HG02870 (cell line): Measurements from ENCODE around the gene CHRNA1.
"Not testable (repeated sequence)": the region's sequence is repeated elsewhere in the genome, so short reads cannot be mapped to it uniquely, and the experiment has no call there.

Source experiments
- ATAC-seq: cut with Tn5 transposase; IDR thresholded peaks from one replicate; pipeline ENCODE4 v1.9.1; 2021; ENCODE audit warnings: mild to moderate bottlenecking, moderate library complexity; ENCODE audit not compliant: unreplicated experiment

The CHRNA1 gene

DNA sequence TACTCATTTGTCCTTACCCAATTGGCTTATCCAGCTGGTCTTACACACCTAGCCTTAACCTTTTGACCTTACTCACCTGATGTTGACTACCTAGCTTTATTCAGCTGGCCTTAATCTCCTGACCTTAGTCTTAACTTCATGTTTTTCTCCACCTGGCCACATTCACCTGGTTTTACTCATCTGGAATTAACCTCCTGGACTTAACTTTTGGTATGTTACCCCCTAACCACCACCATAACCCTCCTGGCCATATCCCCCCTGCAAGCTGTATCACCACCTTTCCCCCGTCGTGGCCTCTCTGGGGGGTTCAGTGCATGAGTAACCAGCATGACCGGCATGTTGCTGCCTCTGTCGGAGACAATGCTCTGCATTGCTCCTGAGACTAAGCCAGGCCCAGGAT is 45.7 kb downstream of the CHRNA1 start:
- no peak for ATAC-seq

DNA sequence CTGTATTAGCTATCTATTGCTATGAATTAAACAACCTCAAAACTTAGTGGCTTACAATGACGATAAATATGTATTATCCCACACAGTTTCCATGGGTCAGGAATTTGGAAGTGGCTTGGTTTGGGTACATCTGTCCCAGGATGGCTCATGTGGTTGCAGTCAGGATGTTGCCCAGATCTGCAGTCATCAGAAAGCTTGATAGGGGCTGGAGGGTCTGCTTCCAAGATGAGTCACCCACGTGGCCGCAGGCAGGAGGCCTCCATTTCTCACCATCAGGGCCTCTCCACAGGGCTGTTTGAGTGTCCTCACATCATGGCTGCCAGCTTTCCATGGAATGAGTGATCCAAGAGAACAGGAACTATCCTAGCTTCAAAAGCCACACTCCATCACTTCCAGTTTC is 46.4 kb downstream of the CHRNA1 start:
- ATAC-seq, result no peak

DNA sequence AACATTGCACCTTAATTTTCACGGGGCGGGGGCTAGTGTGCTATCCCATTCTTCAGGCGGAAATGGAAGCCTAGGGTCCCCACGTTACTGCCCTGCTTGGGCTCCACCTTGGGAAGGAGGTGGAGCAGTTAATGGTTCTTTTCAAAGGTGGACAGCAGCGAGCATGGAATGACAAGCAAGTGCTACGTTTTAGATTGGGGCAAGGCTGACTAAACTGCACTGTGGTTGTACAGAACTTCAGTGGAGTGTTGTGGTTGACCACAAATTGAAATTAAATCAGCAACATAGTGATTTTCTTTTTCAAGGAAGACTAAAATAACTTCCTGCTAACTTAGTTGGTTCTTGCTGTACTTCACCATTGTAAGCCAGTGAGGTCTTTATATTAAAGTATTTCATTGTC is 47.0 kb downstream of the CHRNA1 start:
- no peak for ATAC-seq

DNA sequence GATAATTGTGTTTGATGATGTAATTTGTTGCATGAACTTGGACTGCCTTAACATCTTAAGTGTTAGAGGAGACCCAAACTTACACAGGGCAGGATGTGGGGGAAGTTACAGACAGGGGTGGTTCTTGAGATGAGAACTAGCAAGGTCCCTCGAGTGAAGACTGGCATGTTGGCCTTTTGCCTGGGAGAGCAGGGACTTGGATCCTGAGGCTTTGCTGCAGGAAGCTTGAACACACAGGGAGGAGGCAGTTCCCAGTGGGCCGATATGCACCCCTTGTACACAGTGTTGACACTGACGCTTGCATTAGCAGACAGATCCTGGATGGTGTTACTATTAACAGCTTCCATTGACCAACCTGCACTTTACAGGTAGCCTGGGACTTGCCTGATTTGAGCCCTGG is 47.5 kb downstream of the CHRNA1 start:
- no peak for ATAC-seq

DNA sequence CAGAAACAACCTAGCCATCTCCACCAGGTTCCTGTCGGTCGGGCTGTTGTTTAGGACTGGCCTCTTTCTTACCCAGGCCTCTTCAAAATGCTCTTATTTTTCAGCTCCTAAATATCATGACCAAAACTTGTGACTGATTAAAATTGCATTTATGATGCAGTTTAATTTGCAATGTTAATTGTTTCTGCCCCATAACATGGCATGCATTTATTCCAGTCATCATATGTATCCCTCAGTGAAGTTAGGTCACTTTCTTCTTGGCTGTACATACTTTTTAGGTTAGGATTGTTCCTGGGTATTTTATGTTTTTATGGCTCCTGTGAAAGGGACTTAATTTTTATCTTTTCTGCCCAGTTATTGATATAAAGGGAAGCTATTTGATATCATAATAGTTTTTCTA is 50.6 kb downstream of the CHRNA1 start:
- no peak for ATAC-seq

DNA sequence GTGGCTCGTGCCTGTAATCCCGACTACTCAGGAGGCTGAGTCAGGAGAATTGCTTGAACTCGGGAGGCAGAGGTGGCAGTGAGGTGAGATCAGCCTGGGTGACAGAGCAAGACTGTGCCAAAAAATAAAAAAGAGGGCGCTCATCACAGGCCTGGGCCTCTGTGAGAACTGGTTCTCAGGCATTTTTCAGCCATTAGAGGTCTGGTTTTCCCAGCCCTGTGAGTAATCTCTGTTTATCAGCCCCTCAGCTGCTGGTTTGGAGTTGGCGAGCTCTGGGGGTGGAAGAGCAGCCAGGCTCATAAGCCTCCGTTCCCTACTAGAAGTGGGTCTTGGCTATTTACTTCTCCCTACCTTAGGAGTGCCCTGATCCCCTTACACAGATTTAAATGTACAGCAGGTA is 53.1 kb downstream of the CHRNA1 start:
- no peak for ATAC-seq

DNA sequence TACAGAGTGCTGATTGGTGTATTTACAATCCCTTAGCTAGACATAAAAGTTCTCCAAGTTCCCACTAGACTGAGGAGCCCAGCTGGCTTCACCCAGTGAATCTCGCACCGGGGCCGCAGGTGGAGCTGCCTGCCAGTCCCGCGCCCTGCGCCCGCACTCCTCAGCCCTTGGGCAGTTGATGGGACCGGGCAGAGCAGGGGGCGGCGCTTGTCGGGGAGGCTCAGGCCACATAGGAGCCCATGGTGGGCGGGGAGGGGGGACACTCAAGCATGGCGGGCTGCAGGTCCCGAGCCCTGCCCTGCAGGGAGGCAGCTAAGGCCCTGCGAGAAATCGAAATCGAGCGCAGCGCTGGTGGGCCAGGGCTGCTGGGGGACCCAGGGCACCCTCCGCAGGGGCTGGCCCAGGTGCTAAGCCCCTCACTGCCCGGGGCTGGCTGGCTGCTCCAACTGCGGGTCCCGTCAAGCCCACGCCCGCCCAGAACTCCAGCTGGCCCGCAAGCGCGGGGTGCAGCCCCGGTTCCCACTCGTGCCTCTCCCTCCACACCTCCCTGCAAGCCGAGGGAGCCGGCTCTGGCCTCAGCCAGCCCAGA is 54.8 kb downstream of the CHRNA1 start:
- not testable (repeated sequence) for ATAC-seq

DNA sequence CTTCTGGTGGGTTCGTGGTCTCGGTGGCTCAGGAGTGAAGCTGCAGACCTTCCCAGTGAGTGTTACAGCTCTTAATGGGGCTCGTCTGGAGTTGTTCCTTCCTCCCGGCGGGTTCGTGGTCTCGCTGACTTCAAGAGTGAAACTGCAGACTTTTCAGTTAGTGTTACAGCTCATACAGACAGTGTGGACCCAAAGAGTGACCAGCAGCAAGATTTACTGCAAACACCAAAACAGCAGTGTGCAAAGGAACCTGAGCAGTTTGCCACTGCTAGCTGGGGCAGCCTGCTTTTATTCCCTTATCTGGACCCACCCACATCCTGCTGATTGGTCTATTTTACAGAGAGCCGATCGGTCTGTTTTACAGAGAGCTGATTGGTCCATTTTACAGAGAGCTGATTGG is 55.6 kb downstream of the CHRNA1 start:
- no peak for ATAC-seq

DNA sequence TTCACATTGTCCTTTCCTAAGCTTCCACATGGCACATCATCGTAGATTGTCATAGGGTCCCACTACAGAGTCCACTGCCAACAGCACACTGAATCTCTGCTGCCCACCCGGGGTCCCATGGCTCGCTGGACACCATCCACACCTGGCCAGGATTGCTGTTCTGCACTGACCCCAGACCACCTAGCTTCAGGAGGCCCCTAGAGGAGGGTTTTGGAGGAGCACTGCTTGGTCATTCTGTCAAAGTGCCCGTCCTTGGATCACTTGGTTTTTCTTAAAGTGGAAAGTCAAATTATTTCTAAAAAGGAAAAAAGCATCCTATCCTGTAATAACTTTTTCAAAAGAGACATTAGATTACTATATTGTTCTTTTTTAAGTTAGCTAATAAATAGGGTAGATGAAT is 59.0 kb downstream of the CHRNA1 start:
- no peak for ATAC-seq

DNA sequence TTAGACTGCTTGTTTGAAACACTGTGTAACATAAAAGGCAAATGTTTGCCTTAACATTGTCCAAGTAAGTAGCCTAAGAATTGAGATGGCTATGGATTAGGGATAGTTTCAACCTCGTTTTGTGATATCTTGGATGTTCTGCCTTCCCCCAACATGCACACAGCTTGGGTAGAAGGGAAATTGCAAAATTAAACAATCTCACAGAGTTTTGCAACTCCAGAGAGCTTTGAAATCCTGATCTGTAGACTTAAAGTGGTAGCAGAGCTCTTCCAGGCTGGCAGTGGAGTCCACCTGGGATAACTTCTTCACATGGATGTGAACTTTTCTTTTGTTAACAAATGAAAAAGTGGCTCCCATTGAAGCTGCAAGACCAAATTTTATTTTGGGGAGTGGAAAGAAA is 59.6 kb downstream of the CHRNA1 start:
- ATAC-seq, result no peak

DNA sequence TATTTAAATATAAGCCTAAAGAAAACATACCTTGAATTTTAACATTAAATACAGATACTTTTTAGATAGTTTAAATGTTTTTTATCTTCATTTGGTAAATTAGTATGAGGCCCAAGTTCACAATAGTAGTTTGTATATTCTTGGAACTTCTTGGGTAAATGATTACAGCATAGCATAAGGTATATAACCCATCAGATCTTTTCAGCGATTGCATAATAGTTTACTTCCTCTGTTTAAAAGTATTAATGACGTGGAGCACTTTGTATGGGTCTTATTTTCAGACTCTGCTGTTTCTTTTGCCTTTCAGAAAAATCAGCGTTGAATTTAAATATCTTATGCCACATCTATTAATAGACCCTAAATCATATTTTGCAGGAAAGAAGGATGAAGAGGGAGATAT is 60.2 kb downstream of the CHRNA1 start:
- ATAC-seq, result no peak

DNA sequence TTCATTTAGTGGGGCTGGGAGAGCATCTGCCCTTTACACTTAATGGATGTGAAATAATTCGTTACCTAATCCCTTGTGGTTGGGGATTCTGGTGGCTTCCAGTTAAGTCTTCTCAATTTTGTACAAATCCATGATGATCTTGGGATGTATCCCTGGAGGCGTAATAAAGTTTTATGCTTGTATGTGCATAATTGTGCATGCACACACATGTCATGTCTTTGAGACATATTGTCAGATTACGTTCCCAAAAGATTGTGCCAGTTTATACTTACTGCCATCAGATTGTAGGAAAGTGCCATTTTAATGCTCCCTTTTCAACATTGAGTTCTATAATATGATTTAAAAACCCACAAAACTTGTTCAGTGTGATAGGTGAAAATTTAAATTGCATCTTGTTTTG is 60.8 kb downstream of the CHRNA1 start:
- no peak for ATAC-seq

DNA sequence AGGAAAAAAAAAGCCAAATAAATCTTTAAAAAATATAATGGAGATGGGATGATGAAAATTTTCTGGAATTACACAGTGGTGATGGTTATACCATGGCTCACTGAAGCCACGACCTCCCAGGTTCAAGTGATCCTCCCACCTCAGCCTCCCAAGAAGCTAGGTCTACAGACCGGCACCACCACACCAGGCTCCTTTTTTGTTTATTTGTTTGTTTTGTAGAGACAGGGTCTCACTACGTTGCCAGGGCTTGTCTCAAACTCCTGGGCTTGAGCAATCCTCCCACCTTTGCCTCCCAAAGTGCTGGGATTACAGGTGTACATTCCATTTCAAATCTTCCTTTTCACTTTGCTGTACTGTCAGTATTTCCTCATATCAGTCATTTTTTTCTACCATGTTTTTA is 61.7 kb downstream of the CHRNA1 start:
- ATAC-seq, result no peak

DNA sequence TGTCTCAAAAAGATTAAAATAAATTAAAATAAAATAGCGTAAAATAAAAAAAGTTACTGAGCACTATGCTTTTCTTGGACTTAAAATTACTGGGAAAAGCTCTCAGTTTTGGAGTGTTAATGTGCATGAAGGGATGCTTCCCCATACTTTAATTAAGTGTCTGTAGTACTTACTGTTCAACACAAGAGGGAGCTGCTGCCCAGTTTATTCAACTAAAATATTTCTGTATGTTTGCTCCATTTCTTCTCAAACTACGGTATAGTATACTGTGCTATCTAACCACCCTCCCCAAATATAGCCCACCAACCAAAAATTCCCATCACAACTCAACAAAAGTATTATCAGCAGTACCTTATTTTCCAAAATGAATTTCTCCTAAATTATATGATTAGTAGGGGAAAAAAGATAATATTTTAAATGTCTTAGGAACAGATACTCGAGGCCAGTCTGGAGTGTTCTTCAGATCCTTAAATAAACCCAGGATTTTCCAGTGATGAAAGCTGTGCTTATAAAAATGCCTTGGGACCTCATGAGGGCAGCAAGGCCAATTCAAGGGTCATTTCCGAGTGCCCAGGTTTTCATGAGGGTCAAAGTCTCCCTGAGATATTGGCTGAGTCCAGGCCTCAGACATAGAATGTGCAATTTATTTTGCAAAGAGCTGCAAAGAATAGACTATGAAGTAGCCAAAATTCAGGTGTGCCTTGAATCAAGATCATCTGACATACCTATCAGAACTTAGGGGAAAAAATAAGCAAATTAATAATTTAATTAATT is 64.1 kb downstream of the CHRNA1 start:
- ATAC-seq, result no peak
